Measurements from ENCODE around the gene KDM6B.

The KDM6B gene

DNA sequence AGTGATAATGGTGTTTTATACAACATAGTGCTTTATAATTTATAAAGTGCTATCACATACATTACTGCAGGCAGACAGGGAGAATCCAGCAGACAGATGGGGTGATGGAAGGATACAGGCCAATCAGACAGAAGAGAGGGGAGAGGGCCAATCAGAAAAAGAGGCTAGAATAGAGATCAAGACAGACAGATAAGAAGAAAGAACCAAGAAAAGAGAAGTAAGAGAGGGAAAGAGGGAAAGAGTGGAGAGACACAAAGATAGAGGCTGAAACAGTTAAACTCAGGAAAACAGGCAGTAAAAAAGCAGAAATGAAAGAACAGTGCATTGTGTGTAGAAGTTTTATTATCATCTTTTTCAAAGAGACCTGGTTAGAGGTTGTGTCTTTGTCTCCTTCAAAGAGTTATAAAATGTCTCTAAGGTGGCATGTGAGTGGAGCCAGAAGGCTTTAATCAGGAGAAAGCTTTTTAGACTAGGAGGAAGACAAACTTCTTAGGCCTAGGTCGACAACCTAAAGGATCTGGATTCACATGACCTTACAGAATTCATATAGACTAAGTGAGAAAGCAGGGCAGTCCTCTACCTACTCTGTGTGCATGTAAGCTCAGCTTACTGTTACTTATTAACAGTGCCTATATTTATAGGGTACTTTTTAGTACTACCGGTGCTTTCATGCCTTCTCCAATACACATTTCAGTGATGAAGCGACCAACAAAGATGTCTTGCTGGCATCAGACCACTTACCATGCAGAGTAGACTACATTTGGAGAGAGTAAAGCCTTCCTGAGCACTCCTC lies 46.3 kb downstream of the KDM6B start:
- no peak for DNase-seq (ENCODE audit: low spot score)

DNA sequence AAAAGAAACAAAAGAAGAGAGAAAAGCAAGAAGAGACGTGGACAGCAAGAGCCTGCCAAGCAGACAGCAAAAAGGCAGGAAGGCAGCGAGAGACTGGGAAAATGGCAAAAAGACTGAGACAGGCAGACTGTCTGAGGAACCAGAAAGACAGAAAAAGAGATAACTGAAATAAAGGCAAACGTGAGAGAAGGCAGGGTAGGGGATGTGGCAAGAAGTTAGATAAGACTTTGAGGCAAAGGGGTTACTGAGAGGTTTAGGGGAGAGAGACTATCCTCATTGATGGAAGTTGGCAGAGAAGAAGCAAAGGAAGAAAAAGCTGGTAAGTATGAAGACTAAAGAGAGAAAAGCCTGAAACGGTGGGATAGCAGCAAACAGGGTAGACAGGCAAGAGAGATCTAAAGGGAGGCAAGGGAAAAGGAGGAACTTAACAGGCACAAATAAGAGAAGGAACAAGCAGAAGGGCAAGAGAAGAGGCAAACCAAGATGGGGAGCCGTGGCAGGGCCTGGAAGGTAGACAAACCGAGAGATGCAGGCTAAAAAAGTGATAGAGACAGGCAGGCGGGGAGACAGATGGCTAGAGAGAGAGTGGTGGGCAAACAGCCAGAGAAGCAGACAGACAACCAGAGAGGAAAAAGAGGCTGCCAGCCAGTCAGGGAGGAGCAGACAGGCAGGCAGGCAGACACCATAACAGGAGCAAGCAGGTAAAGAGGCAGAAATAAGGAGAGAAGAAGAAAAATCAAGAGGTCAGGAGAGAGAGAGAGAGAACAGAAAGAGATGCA lies 47.4 kb downstream of the KDM6B start:
- no peak for DNase-seq (ENCODE audit: low spot score)

DNA sequence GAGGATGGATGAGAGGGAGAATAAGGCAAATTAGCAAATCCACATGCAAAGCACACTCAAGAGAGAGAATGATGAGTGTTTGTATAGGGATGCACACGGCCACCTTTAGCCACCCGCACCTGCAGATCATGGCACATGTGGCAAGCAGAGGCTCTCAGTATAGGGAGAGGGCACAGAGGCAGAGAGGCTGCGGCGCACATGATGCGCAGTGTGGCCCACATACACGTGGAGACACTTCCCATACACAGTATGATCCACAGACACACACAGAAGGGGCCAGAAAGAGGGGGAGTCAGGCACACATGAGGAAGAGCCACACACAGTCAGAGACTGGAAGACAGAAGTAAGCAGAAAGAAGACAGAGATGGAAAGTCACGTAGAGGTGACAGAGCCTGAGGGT lies 48.1 kb downstream of the KDM6B start:
- DNase-seq (ENCODE audit: low spot score) = no peak

DNA sequence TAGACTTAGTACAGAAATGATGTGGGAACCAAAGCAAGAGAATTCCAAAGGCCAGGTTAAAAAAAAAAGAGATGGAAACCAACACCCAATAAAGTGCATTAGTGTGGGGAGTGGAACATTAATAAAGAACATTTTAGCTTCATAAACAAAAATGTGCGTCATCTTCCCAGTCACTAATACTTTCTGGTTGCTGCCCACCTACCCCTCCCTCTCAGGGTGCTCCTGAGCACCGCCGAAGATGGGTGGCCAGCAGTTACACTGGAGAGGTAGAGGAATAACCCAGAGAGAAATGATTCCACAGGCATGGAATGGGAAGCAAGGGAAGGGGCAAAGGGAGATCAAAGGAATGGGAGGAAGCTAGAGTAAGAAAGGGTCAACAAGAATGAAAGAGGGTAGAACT lies 48.6 kb downstream of the KDM6B start:
- DNase-seq (ENCODE audit: low spot score) = no peak
